Central memory CD4-positive, alpha-beta T cell (primary cell): Measurements from ENCODE around the gene TSPY2.
"Not testable (repeated sequence)": the region's sequence is repeated elsewhere in the genome, so short reads cannot be mapped to it uniquely, and the experiment has no call there.

Source experiments
- DNase-seq: peaks from one replicate; pipeline ENCODE4 v3.0.0; 2022
- total RNA-seq, 3 experiments: gene quantifications; one replicate each; lab custom pipeline; 2026; lab: John Stamatoyannopoulos, UW

TSPY2 gene
- 0 reads per million in 3 experiments for total RNA-seq

DNA sequence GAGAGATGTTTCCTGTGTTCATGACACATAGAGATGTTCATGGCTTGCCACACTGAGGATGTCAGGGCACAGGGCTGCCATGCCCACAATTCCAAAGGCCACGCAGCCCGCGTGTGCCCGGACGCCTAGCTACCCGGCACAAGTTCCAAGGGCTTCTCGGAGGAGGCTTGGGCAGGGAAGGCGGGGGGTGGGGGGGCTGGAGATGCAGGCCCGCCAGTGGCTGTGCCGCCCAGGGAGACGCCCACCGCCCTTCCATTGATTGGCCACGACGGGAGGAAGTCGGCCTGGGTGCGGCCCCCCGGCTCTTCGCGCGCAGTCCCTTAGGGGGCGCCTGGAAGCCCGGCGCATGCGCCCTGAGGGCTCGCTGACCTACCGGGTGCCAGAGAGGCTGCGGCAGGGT is at the start of gene TSPY2:
TSPY2 (plus strand) TSS at position 301 of the 400 bp plus-strand sequence; CDS start at position 347, 46 bp downstream.
- DNase-seq, result not testable (repeated sequence)

- not testable (repeated sequence) for DNase-seq
These were observed 36.5 kb upstream of the TSPY2 start for GRCh38 chrY:6209565-6209964.

DNA sequence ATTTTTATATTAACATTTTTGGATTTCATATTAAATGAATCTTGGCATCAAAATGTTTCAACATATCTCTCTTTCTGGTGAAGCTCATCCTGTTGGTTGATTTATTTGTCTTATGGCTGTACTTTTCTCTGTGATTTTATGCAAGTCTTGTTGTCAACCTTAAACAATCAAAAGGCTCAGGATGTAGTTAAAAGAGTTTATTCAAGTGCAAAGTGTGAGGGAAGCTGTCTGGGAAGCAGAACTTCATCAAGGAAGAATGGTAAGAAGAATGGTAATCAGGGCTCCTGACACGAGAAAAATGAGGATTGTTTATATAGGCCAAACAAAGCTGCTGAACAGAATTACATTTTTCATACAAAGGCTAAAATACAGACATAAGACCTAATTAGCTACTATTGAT is 29.0 kb upstream of the TSPY2 start:
- DNase-seq, result not testable (repeated sequence)

DNA sequence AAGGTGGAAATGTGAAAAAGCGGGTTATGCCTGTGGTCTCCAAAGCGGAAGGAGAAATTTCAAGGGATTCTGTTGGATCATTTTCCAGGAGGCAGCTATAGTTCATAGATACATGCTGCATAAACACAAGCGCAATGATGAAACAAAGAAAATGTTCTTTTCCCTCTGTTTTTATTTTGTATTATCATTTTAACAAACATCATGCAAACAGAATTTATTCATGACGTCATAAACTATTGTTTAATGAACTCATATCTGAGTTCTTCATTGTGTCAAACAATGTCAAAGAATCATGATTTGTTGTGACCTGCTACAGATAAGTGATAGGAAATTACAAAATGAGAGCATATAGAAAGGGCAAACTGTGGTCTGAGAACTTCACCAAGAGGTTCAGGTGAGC is 23.8 kb downstream of the TSPY2 start:
- not testable (repeated sequence) for DNase-seq
